ENCODE data around the gene FAP.

DNA sequence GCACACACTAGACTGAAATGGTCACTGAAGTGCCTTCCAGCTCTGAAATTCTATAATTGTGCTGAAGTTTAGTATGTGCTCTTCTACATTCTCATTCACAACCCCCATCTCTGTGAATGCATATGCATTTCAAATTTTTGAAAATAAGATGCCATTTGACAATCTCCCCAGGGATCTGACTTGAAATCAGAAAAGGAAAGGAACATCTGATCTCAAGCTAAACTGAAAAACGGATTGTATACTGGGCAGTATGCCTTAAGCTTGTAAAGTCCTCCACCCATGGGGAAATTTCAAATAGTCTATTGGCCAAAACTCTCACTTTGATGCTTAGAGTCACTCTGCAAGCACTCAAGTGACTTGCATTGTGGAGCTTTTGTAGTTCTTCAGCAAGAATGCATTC lies 22.9 kb downstream of the FAP start:
- TF ChIP-seq EZH2 (IDR thresholded peaks at IDR 0.05; ENCODE audit: low read length, unreplicated experiment) (no peak), EZH2phosphoT487 (IDR thresholded peaks at IDR 0.05; ENCODE audit: borderline replicate concordance, low read length) (no peak)
- TF ChIP-seq, protein P1, sequence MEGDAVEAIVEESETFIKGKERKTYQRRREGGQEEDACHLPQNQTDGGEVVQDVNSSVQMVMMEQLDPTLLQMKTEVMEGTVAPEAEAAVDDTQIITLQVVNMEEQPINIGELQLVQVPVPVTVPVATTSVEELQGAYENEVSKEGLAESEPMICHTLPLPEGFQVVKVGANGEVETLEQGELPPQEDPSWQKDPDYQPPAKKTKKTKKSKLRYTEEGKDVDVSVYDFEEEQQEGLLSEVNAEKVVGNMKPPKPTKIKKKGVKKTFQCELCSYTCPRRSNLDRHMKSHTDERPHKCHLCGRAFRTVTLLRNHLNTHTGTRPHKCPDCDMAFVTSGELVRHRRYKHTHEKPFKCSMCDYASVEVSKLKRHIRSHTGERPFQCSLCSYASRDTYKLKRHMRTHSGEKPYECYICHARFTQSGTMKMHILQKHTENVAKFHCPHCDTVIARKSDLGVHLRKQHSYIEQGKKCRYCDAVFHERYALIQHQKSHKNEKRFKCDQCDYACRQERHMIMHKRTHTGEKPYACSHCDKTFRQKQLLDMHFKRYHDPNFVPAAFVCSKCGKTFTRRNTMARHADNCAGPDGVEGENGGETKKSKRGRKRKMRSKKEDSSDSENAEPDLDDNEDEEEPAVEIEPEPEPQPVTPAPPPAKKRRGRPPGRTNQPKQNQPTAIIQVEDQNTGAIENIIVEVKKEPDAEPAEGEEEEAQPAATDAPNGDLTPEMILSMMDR (conservative IDR thresholded peaks at IDR 0.05; ENCODE audit: low read depth, low read length) = no peak
